Activated gamma-delta T cell treated with Interleukin-2 at 50 U/mL for 16 hours (primary cell): ENCODE results near the gene TMEM18.
"Not testable (repeated sequence)": the region's sequence is repeated elsewhere in the genome, so short reads cannot be mapped to it uniquely, and the experiment has no call there.

Source experiments
- DNase-seq: peaks from one replicate; pipeline ENCODE4 v3.0.0-alpha.2; 2020

Gene TMEM18

GRCh38 chr2:692767-693166 lies 15.6 kb upstream of the TMEM18 start:
- DNase-seq: no peak

GRCh38 chr2:691821-692761 lies 14.9 kb upstream of the TMEM18 start:
- no peak for DNase-seq

DNA sequence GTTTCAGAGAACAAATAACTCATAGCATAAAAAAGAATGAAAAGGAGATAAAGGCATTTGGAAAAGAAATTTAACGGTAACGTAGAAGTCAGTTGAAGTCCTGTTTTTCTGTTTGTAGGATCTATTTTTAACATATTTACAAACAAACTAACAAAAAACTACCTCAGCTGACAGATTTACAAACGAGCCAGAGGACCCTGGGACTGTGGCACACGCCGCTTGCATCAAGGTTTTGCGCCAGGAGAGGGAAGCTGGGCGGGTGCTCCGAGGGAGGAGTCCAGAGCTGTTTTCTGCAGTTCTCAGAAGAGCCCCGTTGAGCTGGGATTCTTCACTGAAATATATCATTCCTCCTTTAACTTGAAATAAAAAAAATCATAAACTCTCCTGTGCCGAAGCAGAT lies 13.6 kb upstream of the TMEM18 start:
- DNase-seq: no peak

DNA sequence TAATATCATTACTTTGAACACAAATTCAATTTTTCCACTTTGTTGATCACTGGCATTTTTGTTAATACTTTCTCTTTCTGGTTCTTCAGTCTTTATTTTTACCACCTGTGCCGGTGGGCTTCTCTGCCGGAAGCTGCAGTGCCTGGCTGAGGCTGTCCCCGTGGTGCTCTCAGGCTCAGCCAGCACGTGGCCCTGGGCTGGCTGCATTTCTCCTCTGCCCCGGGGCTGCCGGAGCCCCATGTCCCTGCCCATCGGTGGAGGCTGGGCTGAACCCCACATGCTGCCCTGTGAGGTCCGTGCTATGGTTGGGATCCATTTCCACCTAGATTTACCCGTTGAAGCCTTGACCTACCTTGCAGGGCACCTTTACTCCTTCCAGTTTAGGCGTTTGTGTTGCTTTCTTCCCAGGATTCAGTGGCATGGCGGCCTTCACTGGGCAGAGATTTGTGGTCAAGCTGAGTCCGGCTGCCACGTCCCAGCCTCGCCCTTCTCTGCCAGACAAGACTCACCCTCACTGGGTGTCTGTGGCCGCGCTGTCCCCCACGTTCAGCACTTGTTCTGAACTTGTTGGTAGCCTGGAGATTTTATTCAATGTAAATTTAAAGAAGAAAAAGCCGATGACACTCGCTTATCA lies 12.8 kb upstream of the TMEM18 start:
- no peak for DNase-seq

GRCh38 chr2:689237-689636 lies 12.0 kb upstream of the TMEM18 start:
- DNase-seq: no peak

DNA sequence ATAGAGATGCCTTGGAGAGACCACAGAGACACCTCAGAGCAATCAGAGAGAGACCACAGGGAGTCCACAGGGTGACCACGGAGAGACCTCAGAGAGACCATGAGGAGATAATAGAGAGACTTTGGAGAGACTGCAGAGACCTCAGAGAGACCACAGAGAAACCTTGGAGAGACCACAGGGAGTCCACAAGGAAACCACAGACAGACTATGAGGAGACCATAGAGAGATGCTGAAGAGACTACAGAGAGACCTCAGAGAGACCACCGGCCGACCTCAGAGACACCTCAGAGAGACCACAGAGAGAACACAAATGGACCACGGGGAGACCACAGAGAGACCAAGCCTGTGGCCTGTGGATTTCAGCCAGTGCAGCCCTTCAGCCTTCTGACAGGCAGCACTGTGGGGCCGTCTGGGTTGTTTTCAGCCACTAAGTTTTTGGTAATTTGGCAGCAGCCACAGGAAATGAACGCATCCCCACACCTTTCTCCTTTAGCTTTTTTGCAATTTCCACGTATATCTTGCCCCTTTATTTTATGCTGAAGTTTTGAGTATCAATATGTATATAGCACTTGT lies 11.4 kb upstream of the TMEM18 start:
- no peak for DNase-seq

DNA sequence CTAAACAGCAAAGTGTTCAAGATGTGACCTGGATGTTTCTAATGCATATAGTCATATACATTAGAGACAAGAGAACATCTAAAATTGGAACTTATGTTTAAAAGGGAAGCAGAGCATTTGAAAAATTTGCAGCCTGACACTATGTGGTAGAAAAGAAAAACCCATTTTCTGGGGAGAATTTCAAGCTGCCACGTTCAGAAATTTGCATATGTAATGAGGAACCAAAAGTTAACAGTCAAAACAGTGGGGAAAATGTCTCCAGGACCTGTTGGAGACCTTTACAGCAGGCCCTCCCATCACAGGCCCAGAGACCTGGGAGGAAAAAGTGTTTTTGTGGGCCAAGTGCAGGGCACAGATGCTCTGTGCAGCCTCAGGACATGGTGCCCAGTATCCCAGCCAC lies 8.2 kb upstream of the TMEM18 start:
- no peak for DNase-seq

- DNase-seq: not testable (repeated sequence)
Observed at GRCh38 chr2:684913-685312, 7.7 kb upstream of the TMEM18 start.

- DNase-seq: no peak
Observed at GRCh38 chr2:682226-682625, 5.0 kb upstream of the TMEM18 start.

GRCh38 chr2:681312-681711 lies 4.1 kb upstream of the TMEM18 start:
- no peak for DNase-seq

- DNase-seq: no peak
Observed at GRCh38 chr2:680496-680895, 3.3 kb upstream of the TMEM18 start.

GRCh38 chr2:678964-679363 lies 1.8 kb upstream of the TMEM18 start:
- no peak for DNase-seq

- no peak for DNase-seq
Observed at GRCh38 chr2:677959-678550, 849 bp upstream of the TMEM18 start.

DNA sequence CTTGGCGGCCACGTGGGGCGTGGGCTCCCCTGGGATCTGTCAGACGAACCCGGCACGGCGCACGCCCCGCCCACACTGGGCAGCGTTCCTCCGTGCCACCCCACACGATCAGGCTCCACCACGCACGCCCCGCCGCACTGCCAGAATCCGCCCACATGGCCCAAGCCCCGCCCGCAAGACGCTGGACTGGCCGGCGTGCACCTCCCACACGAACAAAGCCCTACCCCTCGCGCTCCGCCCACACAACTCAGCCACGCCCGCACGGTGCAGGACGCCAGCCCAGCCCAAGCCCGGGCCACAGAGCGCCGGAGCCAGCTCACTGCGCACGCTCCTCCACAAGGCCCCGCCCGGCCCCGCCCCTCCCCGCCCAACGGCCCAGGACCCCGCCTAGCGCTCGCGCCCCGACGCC lies 555 bp downstream of the TMEM18 start:
- DNase-seq: peak; percentile 96

- DNase-seq: peak; percentile 33
Observed at GRCh38 chr2:675982-676646, 1.1 kb downstream of the TMEM18 start.

DNA sequence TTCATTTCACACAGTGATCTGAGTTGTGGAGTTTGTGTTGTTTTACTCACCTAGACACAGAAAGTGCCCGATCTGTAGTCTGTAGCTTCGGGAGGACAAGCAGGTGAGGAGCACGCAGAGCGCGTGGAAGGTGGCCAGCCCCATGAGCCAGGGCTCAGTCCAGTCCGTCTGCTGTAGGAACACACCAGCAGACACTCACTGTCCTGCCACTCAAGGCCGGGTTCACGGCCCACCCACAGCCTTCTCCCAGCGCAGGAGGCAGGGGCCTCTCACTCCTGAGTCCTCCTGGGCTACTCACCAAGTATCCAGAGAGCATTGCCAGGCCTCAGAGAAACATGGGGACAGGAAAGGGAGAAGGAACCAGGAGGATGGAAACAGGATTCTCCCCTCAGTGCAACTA lies 1.7 kb downstream of the TMEM18 start:
- DNase-seq: no peak

DNA sequence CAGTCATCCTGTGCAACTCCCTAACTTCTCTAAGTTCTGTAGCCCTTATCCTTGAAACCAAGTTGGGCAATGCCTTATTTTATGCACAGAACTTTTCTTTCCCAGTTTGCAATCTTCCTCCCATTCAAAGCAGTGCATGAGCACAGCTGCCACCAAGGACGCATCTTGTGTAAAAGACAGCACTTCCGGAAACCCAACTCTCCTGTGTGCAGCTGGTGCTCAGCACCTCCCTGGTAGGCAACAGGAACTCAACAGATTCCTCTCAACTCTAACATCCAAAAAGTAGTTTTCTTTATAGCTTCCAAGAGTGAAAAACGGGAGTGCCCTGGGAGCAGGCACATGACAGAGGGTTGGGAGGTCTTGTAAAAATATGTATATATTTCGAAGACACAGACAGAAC lies 2.2 kb downstream of the TMEM18 start:
- DNase-seq: no peak

- no peak for DNase-seq
Observed at GRCh38 chr2:674321-674985, 2.8 kb downstream of the TMEM18 start.

- DNase-seq: no peak
Observed at GRCh38 chr2:673615-674320, 3.4 kb downstream of the TMEM18 start.

DNA sequence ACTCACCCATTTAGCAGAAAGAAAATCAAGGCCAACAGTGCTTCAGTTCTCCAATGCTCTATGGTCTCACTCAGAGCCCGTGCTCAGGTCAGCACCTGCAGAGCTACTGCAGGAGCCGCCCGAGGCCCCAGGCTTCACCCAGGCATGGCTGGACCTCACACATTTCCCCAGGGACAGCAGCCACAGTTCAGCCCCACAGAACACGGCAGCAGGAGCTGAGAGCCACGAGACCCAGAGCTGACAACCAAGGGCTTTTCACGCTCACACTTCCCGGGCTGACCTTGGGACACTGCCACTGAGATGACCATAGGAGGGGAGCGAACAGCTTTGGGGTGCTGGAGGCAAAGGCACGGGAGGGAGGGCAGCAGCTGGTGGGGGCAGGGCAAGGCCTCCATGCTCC lies 4.2 kb downstream of the TMEM18 start:
- no peak for DNase-seq

DNA sequence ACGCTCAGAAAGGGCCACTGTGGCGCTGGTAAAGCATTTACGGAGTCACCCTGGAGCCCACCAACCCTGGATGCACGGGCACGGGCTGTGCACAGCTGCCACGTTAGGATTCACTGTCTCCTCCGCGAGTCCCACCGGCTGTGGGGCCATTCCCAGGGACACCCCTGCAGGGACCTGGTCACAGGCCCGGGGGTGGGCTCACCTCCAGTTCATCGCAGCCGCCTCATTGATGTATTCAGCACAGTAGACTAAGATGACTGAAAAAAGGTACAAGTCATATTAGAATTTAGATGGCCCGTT lies 4.7 kb downstream of the TMEM18 start:
- DNase-seq: no peak
